ENCODE results near the gene CACHD1. TPM values are rescaled to one million over a fixed set of nuclear protein-coding genes. Genes with fewer than 3 reads are reported as not detected.
A peak's percentile ranks its signal among the peaks of the same experiment; 100 is the strongest.

The CACHD1 gene
- total and polyA plus RNA-seq, 2 of the 8 experiments (the other 6 are each of a cell fraction or from before 2014, with no cell fraction given), result 22.2 to 42.5 TPM

- Histone ChIP-seq H3K18ac (ENCODE audit: extremely low read depth, low read length) (no peak overlapping the region), H4K20me1 (replicated peaks in 1 of 2; ENCODE audit: control insufficient read depth in 1 of 2, insufficient read depth in 2 of 2, low read length in 2 of 2) (peaks cover 16 to 26% of the 10 kb centered on the region in 2 experiments), H2AK5ac (ENCODE audit: low read depth, low read length) (0 out of 2 replicates have a peak overlapping the region, but pooled peaks have one; percentile 17), H2BK20ac (ENCODE audit: low read length) (no peak overlapping the region), H3K36me3 (ENCODE audit: control insufficient read depth in 2 of 4, insufficient read depth in 4 of 4, low read length in 3 of 4) (no peaks in the 10 kb centered on the region), H2BK5ac (ENCODE audit: low read depth, low read length) (no peak overlapping the region), H3K79me1 (ENCODE audit: low read depth, low read length) (peaks cover 8% of the 10 kb centered on the region; the same call in 1 of the 2 replicates), H2BK12ac (ENCODE audit: low read depth, low read length) (no peak overlapping the region), H3K27ac (ENCODE audit: low read depth, low read length) (no peak overlapping the region), H3K14ac (ENCODE audit: insufficient read length) (no peak overlapping the region), H3K9me3 (ENCODE audit: insufficient read depth in 2 of 2, low read depth in 1 of 2, low read length in 1 of 2) (no peaks in the 10 kb centered on the region), H2AFZ (ENCODE audit: low read length) (no peak overlapping the region), H3K4me1 (replicated peaks in 1 of 4; ENCODE audit: control insufficient read depth in 3 of 4, insufficient read depth in 4 of 4, low read length in 3 of 4) (peaks cover 4 to 32% (median 22%) of the 10 kb centered on the region in 4 experiments), H3K23ac (ENCODE audit: insufficient read length) (no peak overlapping the region), H3K4ac (replicated peaks; ENCODE audit: insufficient read length, low read depth, low read length) (no peak overlapping the region), H3K4me2 (ENCODE audit: insufficient read depth in 1 of 2, low read depth in 2 of 2, low read length in 2 of 2) (peak overlapping the region; percentile 6 to 32; a peak in 1 of 4 replicates), H4K5ac (ENCODE audit: insufficient read length, low read depth, low read length) (no peak overlapping the region), H4K8ac (ENCODE audit: extremely low read depth, insufficient read depth, low read length) (no peak overlapping the region), H3K9ac (replicated peaks in 1 of 4; ENCODE audit: extremely low read depth in 1 of 4, low read depth in 3 of 4, low read length in 3 of 4) (no peak overlapping the region), H2BK120ac (replicated peaks; ENCODE audit: low read depth, low read length) (no peak overlapping the region), H4K91ac (replicated peaks; ENCODE audit: insufficient read length, low read length) (no peak overlapping the region), H3K4me3 (ENCODE audit: extremely low read depth in 1 of 4, insufficient read depth in 2 of 4, low read depth in 3 of 4, low read length in 4 of 4) (no peak overlapping the region), H3K56ac (replicated peaks; ENCODE audit: insufficient read length, low read depth, low read length) (no peak overlapping the region), H3K79me2 (ENCODE audit: control insufficient read depth in 1 of 2, insufficient read depth in 2 of 2, low read length in 2 of 2) (peaks cover 0 to 99% of the 10 kb centered on the region in 2 experiments; a peak in 3 of 4 replicates), H3K23me2 (ENCODE audit: low read depth, low read length) (no peaks in the 10 kb centered on the region), H3K27me3 (replicated peaks in 1 of 4; ENCODE audit: control insufficient read depth in 3 of 4, extremely low read depth in 1 of 4, insufficient read depth in 3 of 4, low read length in 3 of 4) (peaks cover 0 to 1% (median 0%) of the 10 kb centered on the region in 4 experiments; a peak in 1 of 7 replicates), H2BK15ac (ENCODE audit: low read length) (no peak overlapping the region; the same call in 1 of the 2 replicates)
- ChIA-PET POLR2A (ENCODE audit: partially characterized antibody) (interaction anchor here (1.0 to 1.3 kb wide), 4 partner anchors 12 to 35 kb away, joined by 3 to 5 read pairs (median 4); no protein-coding TSS in a partner anchor), CTCF (ENCODE audit: partially characterized antibody) (interaction anchor here (0.5 to 1.6 kb wide), 5 partner anchors 9 to 720 kb away, joined by 3 to 6 read pairs (median 3); no protein-coding TSS in a partner anchor)
- DNase-seq (ENCODE audit: low read depth in 1 of 2, low spot score in 2 of 2) (no peak), FAIRE-seq (peak; percentile 13)
- WGBS, 2 experiments (ENCODE audit: extremely low coverage in 1 of 2, insufficient coverage in 1 of 2, insufficient read length in 1 of 2, insufficient replicate concordance in 2 of 2, low coverage in 1 of 2, low lambda C conversion rate in 2 of 2, missing lambda C conversion rate in 1 of 2), result 71% methylated on average over 2 of the region's 2 CpGs; no CpG with 5 or more reads in 1 of the 2 experiments
- 0 out of 2 replicates have a peak, but pooled peaks have one; percentile 30 for TF ChIP-seq CEBPB (IDR thresholded peaks at IDR 0.05; ENCODE audit: low read depth, low read length)
- no peak for TF ChIP-seq BCL11A (IDR thresholded peaks at IDR 0.05; ENCODE audit: low read depth in 2 of 2, low read length in 2 of 2)
Observed at GRCh38 chr1:64516803-64517568, 47.1 kb downstream of the CACHD1 start.

All from H1 (cell line).